SK-N-MC (cell line): ENCODE measurements around the gene LCN15.

Experiments
- EZH2 ChIP-seq: fragments of 200-600 bp; sonication (generic); IDR thresholded peaks from one replicate; pipeline ENCODE4 v1.6.1; 2017; ENCODE audit warnings: antibody characterized with exemption
- POLR2AphosphoS5 ChIP-seq: IDR thresholded peaks from 2 replicates; pipeline ENCODE4 v1.6.1; 2012; ENCODE audit warnings: mild to moderate bottlenecking, low read depth, low read length, borderline replicate concordance

GRCh38 chr9:136765041-136765440 lies 723 bp upstream of the LCN15 start:
- TF ChIP-seq POLR2AphosphoS5 (no peak), EZH2 (no peak)
